ENCODE data around the gene FOXP2. TPM values are rescaled to one million over a fixed set of nuclear protein-coding genes. Genes with fewer than 3 reads are reported as not detected.
"Not testable (repeated sequence)": the region's sequence is repeated elsewhere in the genome, so short reads cannot be mapped to it uniquely, and the experiment has no call there.

Gene FOXP2
- total and polyA plus RNA-seq, 2 experiments from 2014 or later, result 1.3 to 1.5 TPM

- Histone ChIP-seq H3K4me3 (no peak overlapping the region), H3K4me1 (ENCODE audit: low read depth) (peaks cover 3% of the 10 kb centered on the region), H3K27ac (no peak overlapping the region), H3K27me3 (peaks cover 22% of the 10 kb centered on the region), H3K9me3 (ENCODE audit: low read depth) (no peaks in the 10 kb centered on the region), H3K36me3 (no peaks in the 10 kb centered on the region)
- peak in 1 of 2 donors; percentile 55 for DNase-seq (ENCODE audit: low read depth in 1 of 2, low spot score in 1 of 2)
- TF ChIP-seq CTCF (IDR thresholded peaks at IDR 0.05; ENCODE audit: low read depth, low read length), result no peak
These were observed 25.0 kb downstream of the FOXP2 start for GRCh38 chr7:114439581-114439980.

- H3K27me3 ChIP-seq, result peaks cover 30% of the 10 kb centered on the region
- H3K27ac ChIP-seq; H3K4me3 ChIP-seq; H3K9me3 ChIP-seq (ENCODE audit: low read depth); H3K4me1 ChIP-seq (ENCODE audit: low read depth); H3K36me3 ChIP-seq; DNase-seq (ENCODE audit: low read depth in 1 of 2, low spot score in 1 of 2): not testable (repeated sequence)
These were observed 26.3 kb downstream of the FOXP2 start for GRCh38 chr7:114440927-114441326.

- peak in 1 of 2 donors; percentile 82 for DNase-seq (ENCODE audit: low read depth in 1 of 2, low spot score in 1 of 2)
- H3K4me3 ChIP-seq, result no peak overlapping the region
These were observed 29.6 kb downstream of the FOXP2 start for GRCh38 chr7:114444196-114444595.

GRCh38 chr7:114450431-114450830 is 35.8 kb downstream of the FOXP2 start:
- no peaks in the 10 kb centered on the region for H3K36me3 ChIP-seq
- no peaks in the 10 kb centered on the region for H3K9me3 ChIP-seq (ENCODE audit: low read depth)
- peaks cover 81% of the 10 kb centered on the region for H3K27me3 ChIP-seq
- no peak for DNase-seq (ENCODE audit: low read depth in 1 of 2, low spot score in 1 of 2)
- H3K4me1 ChIP-seq (ENCODE audit: low read depth), result no peaks in the 10 kb centered on the region
- H3K4me3 ChIP-seq, result no peak overlapping the region
- no peak for TF ChIP-seq CTCF (IDR thresholded peaks at IDR 0.05; ENCODE audit: low read depth, low read length)
- H3K27ac ChIP-seq, result no peak overlapping the region

More at GRCh38 chr7:114444196-114444595, 29.6 kb downstream of the FOXP2 start:
- Histone ChIP-seq H3K9me3 (ENCODE audit: low read depth) (no peaks in the 10 kb centered on the region), H3K36me3 (no peaks in the 10 kb centered on the region), H3K27me3 (peaks cover 47% of the 10 kb centered on the region), H3K4me1 (ENCODE audit: low read depth) (peaks cover 10% of the 10 kb centered on the region), H3K27ac (no peak overlapping the region)
- TF ChIP-seq CTCF (IDR thresholded peaks at IDR 0.05; ENCODE audit: low read depth, low read length), result no peak

GRCh38 chr7:114459574-114459973 is 45.0 kb downstream of the FOXP2 start:
- no peak for TF ChIP-seq CTCF (IDR thresholded peaks at IDR 0.05; ENCODE audit: low read depth, low read length)
- Histone ChIP-seq H3K27ac (no peak overlapping the region), H3K27me3 (peaks cover 16% of the 10 kb centered on the region), H3K4me3 (no peak overlapping the region), H3K36me3 (no peaks in the 10 kb centered on the region), H3K9me3 (ENCODE audit: low read depth) (no peaks in the 10 kb centered on the region), H3K4me1 (ENCODE audit: low read depth) (no peaks in the 10 kb centered on the region)
- no peak for DNase-seq (ENCODE audit: low read depth in 1 of 2, low spot score in 1 of 2)

- no peak overlapping the region for H3K4me3 ChIP-seq
- DNase-seq (ENCODE audit: low read depth in 1 of 2, low spot score in 1 of 2), result no peak
These were observed 45.4 kb downstream of the FOXP2 start for GRCh38 chr7:114460021-114460420.

More at GRCh38 chr7:114460021-114460420, 45.4 kb downstream of the FOXP2 start:
- H3K9me3 ChIP-seq (ENCODE audit: low read depth), result no peaks in the 10 kb centered on the region
- H3K27ac ChIP-seq, result no peak overlapping the region
- H3K27me3 ChIP-seq, result peaks cover 15% of the 10 kb centered on the region
- no peaks in the 10 kb centered on the region for H3K36me3 ChIP-seq
- H3K4me1 ChIP-seq (ENCODE audit: low read depth), result no peaks in the 10 kb centered on the region
- no peak for TF ChIP-seq CTCF (IDR thresholded peaks at IDR 0.05; ENCODE audit: low read depth, low read length)

All from cardiac muscle cell (in vitro differentiated cells and primary cell).